Erythroblast (primary cell): ENCODE results near the gene HSPH1.

Source experiments
- GATA1 ChIP-seq: IDR thresholded peaks from 2 replicates; pipeline ENCODE4 v1.6.1; 2011; ENCODE audit warnings: low read depth, mild to moderate bottlenecking, control low read depth, low read length, moderate library complexity
- POLR2A ChIP-seq: IDR thresholded peaks from 2 replicates; pipeline ENCODE4 v1.6.1; 2011; ENCODE audit warnings: mild to moderate bottlenecking, low read length

GRCh38 chr13:31191748-31192147 lies 30.0 kb upstream of the HSPH1 start:
- no peak for TF ChIP-seq POLR2A
- no peak for TF ChIP-seq GATA1
